PC-9 (cell line): ENCODE data around the gene MAGEC3. TPM values are rescaled to one million over a fixed set of nuclear protein-coding genes. Genes with fewer than 3 reads are reported as not detected.

Source experiments
- BruUV-seq: library from RNA; stranded (reverse); fragments of 400-500 nt; replicated peaks from 2 replicates; lab custom pipeline; 2021; lab: Mats Ljungman, UMichigan
- CTCF ChIA-PET: fragments of 300-600 bp; sonication (Branson Sonifier 250); formaldehyde crosslinking; loops from one replicate; lab custom pipeline; 2022; ENCODE audit warnings: antibody characterized with exemption; lab: Charles Lee
- POLR2A ChIA-PET: fragments of 300-600 bp; sonication (Branson Sonifier 250); formaldehyde crosslinking; loops from one replicate; lab custom pipeline; 2022; ENCODE audit warnings: antibody characterized with exemption; ENCODE audit not compliant: unreplicated experiment; lab: Charles Lee
- DNase-seq, 2 experiments: peaks; one replicate each; pipeline versions ENCODE4 v3.0.0 to v3.0.0-alpha.2; 2015 to 2022; ENCODE audit warnings: mixed read lengths in 1 of 2
- H2AFZ ChIP-seq: fragments of 200-600 bp; sonication (generic); 2 replicates; pipeline ENCODE4 v1.8.1; 2017; ENCODE audit warnings: antibody characterized with exemption
- H3F3A ChIP-seq: fragments of 200-600 bp; sonication (generic); 2 replicates; pipeline ENCODE4 v1.8.1; 2017; ENCODE audit warnings: antibody characterized with exemption, mild to moderate bottlenecking, low read depth; ENCODE audit not compliant: insufficient read depth
- H3K27ac ChIP-seq: fragments of 200-600 bp; sonication (generic); 2 replicates; pipeline ENCODE4 v1.6.1; 2016; ENCODE audit warnings: mixed run types
- H3K27me3 ChIP-seq: fragments of 200-600 bp; sonication (generic); 2 replicates; pipeline ENCODE4 v1.6.1; 2016; ENCODE audit warnings: low read depth, mixed run types; ENCODE audit not compliant: insufficient read depth
- H3K36me3 ChIP-seq: fragments of 200-600 bp; sonication (generic); 2 replicates; pipeline ENCODE4 v1.6.1; 2016; ENCODE audit warnings: low read depth, mixed run types
- H3K4me1 ChIP-seq: fragments of 200-600 bp; sonication (generic); replicated peaks from 2 replicates; pipeline ENCODE4 v1.6.1; 2016; ENCODE audit warnings: mixed run types; ENCODE audit not compliant: insufficient read depth
- H3K4me2 ChIP-seq: fragments of 200-600 bp; sonication (generic); 2 replicates; pipeline ENCODE4 v1.6.1; 2017; ENCODE audit warnings: mixed run types
- H3K4me3 ChIP-seq: fragments of 200-600 bp; sonication (generic); 2 replicates; pipeline ENCODE4 v1.6.1; 2016; ENCODE audit warnings: mixed run types
- H3K79me2 ChIP-seq: fragments of 200-600 bp; sonication (generic); 2 replicates; pipeline ENCODE4 v1.6.1; 2017; ENCODE audit warnings: low read depth, mixed run types
- H3K9me2 ChIP-seq: fragments of 200-600 bp; sonication (generic); 2 replicates; pipeline ENCODE4 v1.8.1; 2017; ENCODE audit warnings: mild to moderate bottlenecking; ENCODE audit not compliant: insufficient read depth
- H3K9me3 ChIP-seq: fragments of 200-600 bp; sonication (generic); 2 replicates; pipeline ENCODE4 v1.8.1; 2016; ENCODE audit warnings: low read depth; ENCODE audit not compliant: insufficient read depth
- H4K20me1 ChIP-seq: fragments of 200-600 bp; sonication (generic); 2 replicates; pipeline ENCODE4 v1.8.1; 2017; ENCODE audit not compliant: insufficient read depth
- CTCF ChIP-seq: fragments of 200-600 bp; sonication (generic); conservative IDR thresholded peaks from 2 replicates; pipeline ENCODE4 v1.6.1; 2017; ENCODE audit warnings: mixed run types, antibody characterized with exemption, mild to moderate bottlenecking, moderate library complexity
- EZH2 ChIP-seq: fragments of 200-600 bp; sonication (generic); IDR thresholded peaks from 2 replicates; pipeline ENCODE4 v1.8.0; 2017; ENCODE audit warnings: antibody characterized with exemption, low read depth
- intact Hi-C: fragments of 100-400 bp; cut with micrococcal nuclease; formaldehyde crosslinking; loops from one replicate; pipeline ENCODE4 v1.10.0; 2022; ENCODE audit not compliant: unreplicated experiment
- total RNA-seq: library from RNA; stranded (reverse); gene quantifications from 2 replicates; pipeline ENCODE4 v1.2.3, GENCODE V29; 2021

The MAGEC3 gene
- total RNA-seq, 1 experiment from 2014 or later = not detected

DNA sequence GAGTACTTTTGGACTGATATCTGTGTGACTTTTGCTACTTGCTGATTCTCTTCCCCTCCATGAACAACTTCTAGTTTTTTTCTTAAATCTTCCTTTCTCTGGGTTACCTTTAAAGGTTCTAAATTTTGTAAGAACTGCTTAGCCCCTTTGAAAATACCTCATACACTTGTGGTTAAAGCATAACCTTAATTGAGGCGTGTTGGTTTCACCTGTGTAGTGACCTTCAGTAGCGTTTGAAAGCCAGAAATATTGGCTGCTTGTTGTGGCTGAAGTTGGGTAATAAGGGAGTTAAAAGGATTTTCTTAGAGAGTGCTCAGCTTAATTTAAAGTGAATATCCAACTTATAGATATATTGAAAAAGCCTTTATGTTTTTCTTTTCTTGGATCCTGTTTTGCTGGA lies 97.5 kb downstream of the MAGEC3 start:
- CTCF ChIA-PET = no interaction called here

GRCh38 chrX:141936080-141936479 lies 98.0 kb downstream of the MAGEC3 start:
- H2AFZ ChIP-seq = no peak overlapping the region
- no peaks in the 10 kb centered on the region for H4K20me1 ChIP-seq
- H3K4me3 ChIP-seq = no peak overlapping the region
- POLR2A ChIA-PET = no interaction called here
- no peak for DNase-seq
- H3K4me2 ChIP-seq = no peak overlapping the region
- no peaks in the 10 kb centered on the region for H3K27me3 ChIP-seq
- no peaks in the 10 kb centered on the region for H3K4me1 ChIP-seq
- H3K9me3 ChIP-seq = no peaks in the 10 kb centered on the region
- H3K79me2 ChIP-seq = no peaks in the 10 kb centered on the region
- H3K27ac ChIP-seq = no peak overlapping the region
- H3K36me3 ChIP-seq = no peaks in the 10 kb centered on the region
- intact Hi-C loops = no loop called here
- CTCF ChIA-PET = no interaction called here
- no peaks in the 10 kb centered on the region for H3K9me2 ChIP-seq
- H3F3A ChIP-seq = no peaks in the 10 kb centered on the region
- TF ChIP-seq EZH2 = no peak
- TF ChIP-seq CTCF = no peak; the same call in 1 of the 2 replicates
- no TSS peak for BruUV-seq

More for the DNA sequence above, 97.5 kb downstream of the MAGEC3 start:
- H3K27ac ChIP-seq = no peak overlapping the region
- H3K4me1 ChIP-seq = no peaks in the 10 kb centered on the region
- H3F3A ChIP-seq = no peaks in the 10 kb centered on the region
- no peaks in the 10 kb centered on the region for H3K27me3 ChIP-seq
- H2AFZ ChIP-seq = no peak overlapping the region
- H3K9me2 ChIP-seq = no peaks in the 10 kb centered on the region
- no peak for DNase-seq
- H3K9me3 ChIP-seq = no peaks in the 10 kb centered on the region
- no TSS peak for BruUV-seq
- intact Hi-C loops = no loop called here
- POLR2A ChIA-PET = no interaction called here
- H3K4me2 ChIP-seq = no peak overlapping the region
- H4K20me1 ChIP-seq = no peaks in the 10 kb centered on the region
- no peak overlapping the region for H3K4me3 ChIP-seq
- no peaks in the 10 kb centered on the region for H3K79me2 ChIP-seq
- no peaks in the 10 kb centered on the region for H3K36me3 ChIP-seq
- TF ChIP-seq CTCF = no peak
- no peak for TF ChIP-seq EZH2

DNA sequence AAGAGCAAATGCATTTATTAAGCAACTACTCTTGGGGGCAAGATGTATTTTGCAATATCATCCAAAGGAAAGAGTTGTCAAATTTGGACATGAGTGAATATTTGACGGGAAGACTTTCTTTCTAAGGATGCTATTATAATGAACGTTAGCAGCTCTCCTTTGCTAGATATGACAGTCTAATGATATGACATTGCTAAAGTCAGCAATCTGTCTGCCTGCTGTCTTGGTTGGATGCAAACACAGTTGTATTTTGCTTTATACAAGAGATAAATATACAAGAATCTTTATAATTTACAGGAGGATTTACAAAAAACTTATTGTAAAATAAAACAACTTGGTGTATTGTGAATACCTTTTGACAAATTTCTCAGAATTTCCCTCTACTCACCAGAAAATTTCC lies 103.1 kb downstream of the MAGEC3 start:
- ChIA-PET POLR2A (no interaction called here), CTCF (no interaction called here)
- Histone ChIP-seq H3K4me3 (no peak overlapping the region), H4K20me1 (no peaks in the 10 kb centered on the region), H3K27me3 (no peaks in the 10 kb centered on the region), H3K4me1 (peaks cover 11% of the 10 kb centered on the region; the same call in 1 of the 2 replicates), H3K4me2 (no peak overlapping the region), H2AFZ (no peak overlapping the region), H3K9me2 (no peaks in the 10 kb centered on the region), H3K79me2 (no peaks in the 10 kb centered on the region), H3F3A (0 out of 2 replicates have a peak, but pooled peaks cover 9% of the 10 kb centered on the region), H3K9me3 (no peaks in the 10 kb centered on the region; the same call in 1 of the 2 replicates), H3K27ac (no peak overlapping the region), H3K36me3 (no peaks in the 10 kb centered on the region)
- no peak for TF ChIP-seq EZH2
- TF ChIP-seq CTCF = no peak
- no TSS peak for BruUV-seq
- intact Hi-C loops = loop anchor here (10.0 kb wide), 1 partner anchor 144 kb away; no protein-coding TSS in a partner anchor
- no peak for DNase-seq
